WTC11 (cell line): ENCODE data around the gene OR2F2. TPM values are rescaled to one million over a fixed set of nuclear protein-coding genes. Genes with fewer than 3 reads are reported as not detected.

Source experiments
- ATAC-seq: fragments of 200-7000 bp; cut with Tn5 transposase; 2 replicates; pipeline ENCODE4 v1.10.0; 2021; ENCODE audit warnings: mild to moderate bottlenecking, moderate library complexity
- CTCF ChIA-PET: fragments of 300-600 bp; sonication (Branson Sonifier 250); formaldehyde crosslinking; loops from one replicate; lab custom pipeline; 2021; ENCODE audit warnings: antibody characterized with exemption; lab: Charles Lee
- POLR2A ChIA-PET: fragments of 350-600 bp; sonication (Branson Sonifier 250); formaldehyde crosslinking; loops from one replicate; lab custom pipeline; 2021; ENCODE audit warnings: antibody characterized with exemption; lab: Charles Lee
- DNase-seq: peaks from one replicate; pipeline ENCODE4 v3.0.0; 2021; ENCODE audit warnings: low spot score
- H3K27ac Mint-ChIP-seq: 2 replicates; pipeline ENCODE4 v1.8.0; 2021; ENCODE audit warnings: mixed read lengths
- H3K27me3 Mint-ChIP-seq: 2 replicates; pipeline ENCODE4 v1.8.0; 2021; ENCODE audit warnings: low read depth, mild to moderate bottlenecking, moderate library complexity, mixed read lengths
- H3K36me3 Mint-ChIP-seq: 2 replicates; pipeline ENCODE4 v1.8.0; 2021; ENCODE audit warnings: mixed read lengths
- H3K4me1 Mint-ChIP-seq: 2 replicates; pipeline ENCODE4 v1.8.0; 2022; ENCODE audit warnings: mixed read lengths
- H3K4me3 Mint-ChIP-seq: 2 replicates; pipeline ENCODE4 v1.8.0; 2021; ENCODE audit warnings: mild to moderate bottlenecking, moderate library complexity, mixed read lengths
- H3K9me3 Mint-ChIP-seq: 2 replicates; pipeline ENCODE4 v1.8.0; 2021; ENCODE audit warnings: mixed read lengths
- AR ChIP-seq: fragments of 250-450 bp; sonication (Bioruptor Pico); IDR thresholded peaks from 2 replicates; pipeline ENCODE4 v1.9.0; 2021; ENCODE audit warnings: mild to moderate bottlenecking
- ATF6 ChIP-seq: sonication (generic); formaldehyde crosslinking; IDR thresholded peaks from 2 replicates; pipeline ENCODE4 v1.8.1; 2023; ENCODE audit warnings: mild to moderate bottlenecking, missing genetic modification reagents
- CBFB ChIP-seq: sonication (generic); formaldehyde crosslinking; IDR thresholded peaks from 2 replicates; pipeline ENCODE4 v1.8.1; 2022; ENCODE audit warnings: mild to moderate bottlenecking, low read depth, missing genetic modification reagents
- ETV6 ChIP-seq: sonication (generic); formaldehyde crosslinking; IDR thresholded peaks from 2 replicates; pipeline ENCODE4 v1.8.1; 2022; ENCODE audit warnings: mild to moderate bottlenecking, missing genetic modification reagents
- GTF2I ChIP-seq: fragments of 250-450 bp; sonication (Bioruptor Pico); conservative IDR thresholded peaks from 2 replicates; pipeline ENCODE4 v1.4.0; 2021; ENCODE audit warnings: mild to moderate bottlenecking
- JUN ChIP-seq: sonication (generic); formaldehyde crosslinking; IDR thresholded peaks from 2 replicates; pipeline ENCODE4 v1.8.0; 2023; ENCODE audit warnings: mild to moderate bottlenecking, missing genetic modification reagents
- MXD4 ChIP-seq: fragments of 250-450 bp; sonication (Bioruptor Pico); IDR thresholded peaks from 2 replicates; pipeline ENCODE4 v1.8.0; 2021; ENCODE audit warnings: mild to moderate bottlenecking, moderate library complexity, borderline replicate concordance
- NR1H2 ChIP-seq: sonication (generic); formaldehyde crosslinking; IDR thresholded peaks from 2 replicates; pipeline ENCODE4 v1.9.0; 2021; ENCODE audit warnings: mild to moderate bottlenecking, moderate library complexity, missing genetic modification reagents
- PRDM15 ChIP-seq: sonication (generic); formaldehyde crosslinking; IDR thresholded peaks from 2 replicates; pipeline ENCODE4 v1.8.0; 2022; ENCODE audit warnings: missing genetic modification reagents
- PREB ChIP-seq: sonication (generic); formaldehyde crosslinking; IDR thresholded peaks from 2 replicates; pipeline ENCODE4 v1.8.1; 2022; ENCODE audit warnings: mild to moderate bottlenecking, missing genetic modification reagents, moderate library complexity, borderline replicate concordance
- STAT6 ChIP-seq: sonication (generic); formaldehyde crosslinking; conservative IDR thresholded peaks from 2 replicates; pipeline ENCODE4 v1.8.1; 2023; ENCODE audit warnings: mild to moderate bottlenecking, low read depth, missing genetic modification reagents, moderate library complexity
- TEAD1 ChIP-seq: sonication (generic); formaldehyde crosslinking; IDR thresholded peaks from 2 replicates; pipeline ENCODE4 v1.8.0; 2022; ENCODE audit warnings: mild to moderate bottlenecking, missing genetic modification reagents
- TEAD4 ChIP-seq: sonication (generic); formaldehyde crosslinking; IDR thresholded peaks from 2 replicates; pipeline ENCODE4 v1.8.0; 2022; ENCODE audit warnings: mild to moderate bottlenecking, missing genetic modification reagents
- USF1 ChIP-seq: sonication (generic); formaldehyde crosslinking; IDR thresholded peaks from 2 replicates; pipeline ENCODE4 v1.8.0; 2022; ENCODE audit warnings: mild to moderate bottlenecking, missing genetic modification reagents
- USF2 ChIP-seq: sonication (generic); formaldehyde crosslinking; IDR thresholded peaks from 2 replicates; pipeline ENCODE4 v1.8.1; 2023; ENCODE audit warnings: mild to moderate bottlenecking, missing genetic modification reagents, moderate library complexity
- ZNF138 ChIP-seq: sonication (generic); formaldehyde crosslinking; conservative IDR thresholded peaks from 2 replicates; pipeline ENCODE4 v1.8.1; 2022; ENCODE audit warnings: mild to moderate bottlenecking, moderate library complexity, missing genetic modification reagents
- ZNF317 ChIP-seq: sonication (generic); formaldehyde crosslinking; IDR thresholded peaks from 2 replicates; pipeline ENCODE4 v1.8.1; 2023; ENCODE audit warnings: low read depth, mild to moderate bottlenecking, moderate library complexity, missing genetic modification reagents, borderline replicate concordance
- total RNA-seq: library from RNA; stranded (reverse); gene quantifications from 3 replicates; pipeline ENCODE4 v1.2.3, GENCODE V29; 2021

OR2F2 gene
- total RNA-seq, 1 experiment from 2014 or later: not detected

- no peak for TF ChIP-seq PRDM15 (CRISPR knock-in tag)
- no peak for TF ChIP-seq STAT6 (CRISPR knock-in tag)
- no peak for TF ChIP-seq ETV6 (CRISPR knock-in tag)
- no peak for TF ChIP-seq ATF6
- no peak for TF ChIP-seq ZNF317 (CRISPR knock-in tag)
These were observed 24.4 kb upstream of the OR2F2 start (continued) for GRCh38 chr7:143910473-143911248.

GRCh38 chr7:143913945-143914615 lies 21.0 kb upstream of the OR2F2 start:
- Mint-ChIP-seq H3K4me3 (no peak overlapping the region), H3K4me1 (no peaks in the 10 kb centered on the region), H3K9me3 (peaks cover 10% of the 10 kb centered on the region), H3K27me3 (no peaks in the 10 kb centered on the region), H3K36me3 (no peaks in the 10 kb centered on the region), H3K27ac (no peak overlapping the region)
- POLR2A ChIA-PET: no interaction called here
- ATAC-seq: no peak
- CTCF ChIA-PET: interaction anchor here (1.0 kb wide), 1 partner anchor 12 kb away, joined by 3 read pairs; the partner anchor contains the start of gene TCAF1
- DNase-seq: no peak
- TF ChIP-seq USF2 (CRISPR knock-in tag) (no peak), TEAD1 (CRISPR knock-in tag) (no peak), GTF2I (CRISPR knock-in tag) (no peak), TEAD4 (CRISPR knock-in tag) (no peak), USF1 (CRISPR knock-in tag) (no peak), AR (CRISPR knock-in tag) (no peak), ZNF138 (no peak), JUN (CRISPR knock-in tag) (no peak), MXD4 (CRISPR knock-in tag) (no peak), PREB (CRISPR knock-in tag) (no peak), CBFB (no peak), NR1H2 (CRISPR knock-in tag) (no peak)
